Nephron progenitor cell (in vitro differentiated cells): ENCODE measurements around the gene ZNF615.

Source experiments
- DNase-seq: peaks from one replicate; pipeline ENCODE4 v3.0.0; 2021
- H3K27ac Mint-ChIP-seq: 2 replicates; pipeline ENCODE4 v1.8.0; 2021; ENCODE audit warnings: mild to moderate bottlenecking, moderate library complexity, mixed read lengths
- H3K27me3 Mint-ChIP-seq: 2 replicates; pipeline ENCODE4 v1.8.0; 2021; ENCODE audit warnings: mild to moderate bottlenecking, low read depth, mixed read lengths; ENCODE audit not compliant: poor library complexity
- H3K36me3 Mint-ChIP-seq: 2 replicates; pipeline ENCODE4 v1.8.0; 2021; ENCODE audit warnings: low read depth, mixed read lengths
- H3K4me1 Mint-ChIP-seq: 2 replicates; pipeline ENCODE4 v1.8.0; 2021; ENCODE audit warnings: mixed read lengths
- H3K4me3 Mint-ChIP-seq: 2 replicates; pipeline ENCODE4 v1.8.0; 2021; ENCODE audit warnings: mild to moderate bottlenecking, moderate library complexity, mixed read lengths
- H3K9me3 Mint-ChIP-seq: 2 replicates; pipeline ENCODE4 v1.8.0; 2021; ENCODE audit warnings: mild to moderate bottlenecking, moderate library complexity, mixed read lengths
- TF ChIP-seq, protein P1 (sequence below): fragments of 200-600 bp; sonication (generic); IDR thresholded peaks from 2 replicates; pipeline ENCODE4 v1.5.0; 2021; ENCODE audit warnings: antibody characterized with exemption

ZNF615 gene

DNA sequence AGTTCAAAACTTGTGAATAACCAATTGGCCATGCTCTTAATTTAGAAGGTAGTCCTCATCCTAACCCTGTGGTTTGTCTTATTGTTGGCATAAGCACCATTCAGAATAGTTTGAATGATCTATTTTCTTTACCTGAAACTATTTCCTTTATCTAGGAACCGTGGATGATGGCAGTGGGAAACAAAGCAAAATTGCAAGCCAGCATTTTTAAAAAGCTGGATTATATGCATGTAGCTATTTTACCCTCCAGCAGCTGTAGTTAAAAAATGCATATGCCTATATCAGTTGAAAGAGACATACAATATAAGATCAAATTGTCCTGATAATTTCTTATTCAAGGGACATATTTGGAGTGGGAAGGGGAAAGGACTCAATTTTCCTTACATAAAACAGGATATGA, 61.4 kb downstream of the ZNF615 start:
- no peak for DNase-seq
- H3K4me1 Mint-ChIP-seq, result no peaks in the 10 kb centered on the region

DNA sequence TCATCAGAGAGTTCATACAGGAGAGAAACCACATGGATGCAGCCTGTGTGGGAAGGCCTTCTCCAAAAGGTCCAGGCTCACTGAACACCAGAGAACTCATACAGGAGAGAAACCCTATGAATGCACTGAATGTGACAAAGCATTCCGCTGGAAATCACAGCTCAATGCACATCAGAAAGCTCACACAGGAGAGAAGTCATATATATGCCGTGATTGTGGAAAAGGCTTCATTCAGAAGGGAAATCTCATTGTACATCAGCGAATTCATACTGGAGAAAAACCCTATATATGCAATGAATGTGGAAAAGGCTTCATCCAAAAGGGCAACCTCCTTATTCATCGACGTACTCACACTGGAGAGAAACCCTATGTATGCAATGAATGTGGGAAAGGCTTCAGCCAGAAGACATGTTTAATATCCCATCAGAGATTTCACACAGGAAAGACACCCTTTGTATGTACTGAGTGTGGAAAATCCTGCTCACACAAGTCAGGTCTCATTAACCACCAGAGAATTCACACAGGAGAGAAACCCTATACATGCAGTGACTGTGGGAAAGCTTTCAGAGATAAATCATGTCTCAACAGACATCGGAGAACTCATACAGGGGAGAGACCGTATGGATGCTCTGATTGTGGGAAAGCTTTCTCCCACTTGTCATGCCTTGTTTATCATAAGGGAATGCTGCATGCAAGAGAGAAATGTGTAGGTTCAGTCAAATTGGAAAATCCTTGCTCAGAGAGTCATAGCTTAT, 63.0 kb downstream of the ZNF615 start:
- H3K9me3 Mint-ChIP-seq, result peaks cover 99% of the 10 kb centered on the region
- H3K36me3 Mint-ChIP-seq, result peaks cover 98% of the 10 kb centered on the region

More for the DNA sequence above, 61.4 kb downstream of the ZNF615 start:
- peaks cover 98% of the 10 kb centered on the region for H3K36me3 Mint-ChIP-seq
- TF ChIP-seq, protein P1, sequence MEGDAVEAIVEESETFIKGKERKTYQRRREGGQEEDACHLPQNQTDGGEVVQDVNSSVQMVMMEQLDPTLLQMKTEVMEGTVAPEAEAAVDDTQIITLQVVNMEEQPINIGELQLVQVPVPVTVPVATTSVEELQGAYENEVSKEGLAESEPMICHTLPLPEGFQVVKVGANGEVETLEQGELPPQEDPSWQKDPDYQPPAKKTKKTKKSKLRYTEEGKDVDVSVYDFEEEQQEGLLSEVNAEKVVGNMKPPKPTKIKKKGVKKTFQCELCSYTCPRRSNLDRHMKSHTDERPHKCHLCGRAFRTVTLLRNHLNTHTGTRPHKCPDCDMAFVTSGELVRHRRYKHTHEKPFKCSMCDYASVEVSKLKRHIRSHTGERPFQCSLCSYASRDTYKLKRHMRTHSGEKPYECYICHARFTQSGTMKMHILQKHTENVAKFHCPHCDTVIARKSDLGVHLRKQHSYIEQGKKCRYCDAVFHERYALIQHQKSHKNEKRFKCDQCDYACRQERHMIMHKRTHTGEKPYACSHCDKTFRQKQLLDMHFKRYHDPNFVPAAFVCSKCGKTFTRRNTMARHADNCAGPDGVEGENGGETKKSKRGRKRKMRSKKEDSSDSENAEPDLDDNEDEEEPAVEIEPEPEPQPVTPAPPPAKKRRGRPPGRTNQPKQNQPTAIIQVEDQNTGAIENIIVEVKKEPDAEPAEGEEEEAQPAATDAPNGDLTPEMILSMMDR, result no peak
- H3K27ac Mint-ChIP-seq, result no peak overlapping the region
- H3K9me3 Mint-ChIP-seq, result peaks cover 99% of the 10 kb centered on the region
- H3K4me3 Mint-ChIP-seq, result no peak overlapping the region
- peaks cover 3% of the 10 kb centered on the region for H3K27me3 Mint-ChIP-seq

More for the DNA sequence above, 63.0 kb downstream of the ZNF615 start:
- H3K27me3 Mint-ChIP-seq, result peaks cover 3% of the 10 kb centered on the region
- TF ChIP-seq, protein P1, result no peak
- H3K4me1 Mint-ChIP-seq, result no peaks in the 10 kb centered on the region
- DNase-seq, result no peak
- no peak overlapping the region for H3K27ac Mint-ChIP-seq
- no peak overlapping the region for H3K4me3 Mint-ChIP-seq
